ENCODE results near the gene ATF6. TPM values are rescaled to one million over a fixed set of nuclear protein-coding genes. Genes with fewer than 3 reads are reported as not detected.
A peak's percentile ranks its signal among the peaks of the same experiment; 100 is the strongest.
"Not testable (repeated sequence)": the region's sequence is repeated elsewhere in the genome, so short reads cannot be mapped to it uniquely, and the experiment has no call there.

The ATF6 gene
- total and polyA plus RNA-seq, 9 donors: 13.4 to 21.0 (median 16.3) TPM

- H3K27me3 ChIP-seq (ENCODE audit: control insufficient read depth, insufficient read depth, low read length): no peaks in the 10 kb centered on the region
- no peaks in the 10 kb centered on the region for H3K9me3 ChIP-seq (replicated peaks; ENCODE audit: control insufficient read depth, low read depth, low read length)
- H3K4me1 ChIP-seq (ENCODE audit: control insufficient read depth, insufficient read depth, low read length): peaks cover 10% of the 10 kb centered on the region
- DNase-seq: peak; percentile 99
- H3K27ac ChIP-seq (ENCODE audit: low read length): peak within 1 kb of the TSS; percentile 98
- H3K4me3 ChIP-seq (ENCODE audit: low read length): peak within 1 kb of the TSS; percentile 95
- H3K36me3 ChIP-seq (ENCODE audit: control insufficient read depth, insufficient read depth, low read length): peaks cover 13% of the 10 kb centered on the region
- under 1% methylated on average over 50 of the region's 65 CpGs for WGBS (ENCODE audit: insufficient coverage)
These were observed 16.4 kb upstream of the ATF6 start, which contains the start of gene DUSP12 for GRCh38 chr1:161749509-161750407. DUSP12 (plus strand) TSS chr1:161749786; CDS start chr1:161749802, 16 bp downstream.

GRCh38 chr1:161763522-161764098 is 2.5 kb upstream of the ATF6 start:
- Histone ChIP-seq H3K36me3 (ENCODE audit: control insufficient read depth, insufficient read depth, low read length) (peaks cover 5% of the 10 kb centered on the region), H3K27ac (ENCODE audit: low read length) (no peak overlapping the region), H3K4me3 (ENCODE audit: low read length) (no peak overlapping the region), H3K4me1 (ENCODE audit: control insufficient read depth, insufficient read depth, low read length) (peaks cover 3% of the 10 kb centered on the region), H3K27me3 (ENCODE audit: control insufficient read depth, insufficient read depth, low read length) (no peaks in the 10 kb centered on the region), H3K9me3 (replicated peaks; ENCODE audit: control insufficient read depth, low read depth, low read length) (no peaks in the 10 kb centered on the region)
- WGBS (ENCODE audit: insufficient coverage): no CpG with 5 or more reads among the region's 7 CpGs
- no peak for DNase-seq

- 98% methylated on average over 5 of the region's 5 CpGs for whole genome bisulfite sequencing (ENCODE audit: insufficient coverage)
- H3K4me1 ChIP-seq (ENCODE audit: control insufficient read depth, insufficient read depth, low read length): peaks cover 3% of the 10 kb centered on the region
These were observed 2.3 kb downstream of the ATF6 start for GRCh38 chr1:161768461-161768860.

GRCh38 chr1:161768986-161769672 is 3.0 kb downstream of the ATF6 start:
- Histone ChIP-seq H3K4me1 (ENCODE audit: control insufficient read depth, insufficient read depth, low read length) (peaks cover 3% of the 10 kb centered on the region), H3K27ac (ENCODE audit: low read length) (no peak overlapping the region), H3K36me3 (ENCODE audit: control insufficient read depth, insufficient read depth, low read length) (no peaks in the 10 kb centered on the region), H3K9me3 (replicated peaks; ENCODE audit: control insufficient read depth, low read depth, low read length) (no peaks in the 10 kb centered on the region), H3K4me3 (ENCODE audit: low read length) (no peak overlapping the region), H3K27me3 (ENCODE audit: control insufficient read depth, insufficient read depth, low read length) (no peaks in the 10 kb centered on the region)
- DNase-seq: no peak

More at GRCh38 chr1:161768461-161768860, 2.3 kb downstream of the ATF6 start:
- H3K4me3 ChIP-seq (ENCODE audit: low read length): no peak overlapping the region
- no peak overlapping the region for H3K27ac ChIP-seq (ENCODE audit: low read length)
- H3K9me3 ChIP-seq (replicated peaks; ENCODE audit: control insufficient read depth, low read depth, low read length): no peaks in the 10 kb centered on the region
- H3K27me3 ChIP-seq (ENCODE audit: control insufficient read depth, insufficient read depth, low read length): no peaks in the 10 kb centered on the region
- no peaks in the 10 kb centered on the region for H3K36me3 ChIP-seq (ENCODE audit: control insufficient read depth, insufficient read depth, low read length)
- DNase-seq: no peak

- H3K4me3 ChIP-seq (ENCODE audit: low read length); DNase-seq; H3K27ac ChIP-seq (ENCODE audit: low read length); H3K9me3 ChIP-seq (replicated peaks; ENCODE audit: control insufficient read depth, low read depth, low read length); H3K27me3 ChIP-seq (ENCODE audit: control insufficient read depth, insufficient read depth, low read length); H3K36me3 ChIP-seq (ENCODE audit: control insufficient read depth, insufficient read depth, low read length); H3K4me1 ChIP-seq (ENCODE audit: control insufficient read depth, insufficient read depth, low read length): not testable (repeated sequence)
- 66% methylated on average over 2 of the region's 5 CpGs for WGBS (ENCODE audit: insufficient coverage)
These were observed 3.5 kb downstream of the ATF6 start for GRCh38 chr1:161769673-161770045.

GRCh38 chr1:161770250-161770649 is 4.1 kb downstream of the ATF6 start:
- peaks cover 3% of the 10 kb centered on the region for H3K4me1 ChIP-seq (ENCODE audit: control insufficient read depth, insufficient read depth, low read length)

GRCh38 chr1:161771161-161771560 is 5.0 kb downstream of the ATF6 start:
- Histone ChIP-seq H3K27me3 (ENCODE audit: control insufficient read depth, insufficient read depth, low read length) (no peaks in the 10 kb centered on the region), H3K4me3 (ENCODE audit: low read length) (no peak overlapping the region), H3K4me1 (ENCODE audit: control insufficient read depth, insufficient read depth, low read length) (peaks cover 3% of the 10 kb centered on the region), H3K27ac (ENCODE audit: low read length) (no peak overlapping the region), H3K36me3 (ENCODE audit: control insufficient read depth, insufficient read depth, low read length) (no peaks in the 10 kb centered on the region), H3K9me3 (replicated peaks; ENCODE audit: control insufficient read depth, low read depth, low read length) (no peaks in the 10 kb centered on the region)
- DNase-seq: no peak
- WGBS (ENCODE audit: insufficient coverage): 93% methylated on average over 2 of the region's 5 CpGs

More at GRCh38 chr1:161770250-161770649, 4.1 kb downstream of the ATF6 start:
- Histone ChIP-seq H3K4me3 (ENCODE audit: low read length) (no peak overlapping the region), H3K27ac (ENCODE audit: low read length) (no peak overlapping the region), H3K27me3 (ENCODE audit: control insufficient read depth, insufficient read depth, low read length) (no peaks in the 10 kb centered on the region), H3K36me3 (ENCODE audit: control insufficient read depth, insufficient read depth, low read length) (no peaks in the 10 kb centered on the region), H3K9me3 (replicated peaks; ENCODE audit: control insufficient read depth, low read depth, low read length) (no peaks in the 10 kb centered on the region)
- DNase-seq: no peak
- WGBS (ENCODE audit: insufficient coverage): no CpG with 5 or more reads among the region's 3 CpGs

- Histone ChIP-seq H3K36me3 (ENCODE audit: control insufficient read depth, insufficient read depth, low read length) (no peaks in the 10 kb centered on the region), H3K27ac (ENCODE audit: low read length) (peak overlapping the region; percentile 15), H3K4me3 (ENCODE audit: low read length) (no peak overlapping the region), H3K4me1 (ENCODE audit: control insufficient read depth, insufficient read depth, low read length) (peaks cover 2% of the 10 kb centered on the region), H3K27me3 (ENCODE audit: control insufficient read depth, insufficient read depth, low read length) (no peaks in the 10 kb centered on the region), H3K9me3 (replicated peaks; ENCODE audit: control insufficient read depth, low read depth, low read length) (no peaks in the 10 kb centered on the region)
- no peak for DNase-seq
- 83% methylated on average over 1 of the region's 2 CpGs for WGBS (ENCODE audit: insufficient coverage)
These were observed 5.9 kb downstream of the ATF6 start for GRCh38 chr1:161771973-161772372.

- Histone ChIP-seq H3K4me3 (ENCODE audit: low read length) (no peak overlapping the region), H3K27me3 (ENCODE audit: control insufficient read depth, insufficient read depth, low read length) (no peaks in the 10 kb centered on the region), H3K9me3 (replicated peaks; ENCODE audit: control insufficient read depth, low read depth, low read length) (no peaks in the 10 kb centered on the region), H3K27ac (ENCODE audit: low read length) (peak overlapping the region; percentile 15), H3K4me1 (ENCODE audit: control insufficient read depth, insufficient read depth, low read length) (no peaks in the 10 kb centered on the region), H3K36me3 (ENCODE audit: control insufficient read depth, insufficient read depth, low read length) (no peaks in the 10 kb centered on the region)
- DNase-seq: peak; percentile 53
These were observed 6.3 kb downstream of the ATF6 start for GRCh38 chr1:161772397-161772796.

- Histone ChIP-seq H3K4me3 (ENCODE audit: low read length) (no peak overlapping the region), H3K9me3 (replicated peaks; ENCODE audit: control insufficient read depth, low read depth, low read length) (no peaks in the 10 kb centered on the region), H3K27ac (ENCODE audit: low read length) (no peak overlapping the region), H3K36me3 (ENCODE audit: control insufficient read depth, insufficient read depth, low read length) (no peaks in the 10 kb centered on the region), H3K4me1 (ENCODE audit: control insufficient read depth, insufficient read depth, low read length) (no peaks in the 10 kb centered on the region), H3K27me3 (ENCODE audit: control insufficient read depth, insufficient read depth, low read length) (no peaks in the 10 kb centered on the region)
- WGBS (ENCODE audit: insufficient coverage): 100% methylated on average over 2 of the region's 4 CpGs
- DNase-seq: no peak
These were observed 7.7 kb downstream of the ATF6 start for GRCh38 chr1:161773791-161774190.

All from muscle of leg (tissue), 11 donors.